Embryonic facial prominence (tissue), 1 donor: Measurements from ENCODE around the gene GNB3.
"Not testable (repeated sequence)": the region's sequence is repeated elsewhere in the genome, so short reads cannot be mapped to it uniquely, and the experiment has no call there.

Experiments
- DNase-seq: peaks from one replicate; pipeline ENCODE4 v3.0.0-alpha.2; 2016; ENCODE audit errors: extremely low spot score

The GNB3 gene

DNA sequence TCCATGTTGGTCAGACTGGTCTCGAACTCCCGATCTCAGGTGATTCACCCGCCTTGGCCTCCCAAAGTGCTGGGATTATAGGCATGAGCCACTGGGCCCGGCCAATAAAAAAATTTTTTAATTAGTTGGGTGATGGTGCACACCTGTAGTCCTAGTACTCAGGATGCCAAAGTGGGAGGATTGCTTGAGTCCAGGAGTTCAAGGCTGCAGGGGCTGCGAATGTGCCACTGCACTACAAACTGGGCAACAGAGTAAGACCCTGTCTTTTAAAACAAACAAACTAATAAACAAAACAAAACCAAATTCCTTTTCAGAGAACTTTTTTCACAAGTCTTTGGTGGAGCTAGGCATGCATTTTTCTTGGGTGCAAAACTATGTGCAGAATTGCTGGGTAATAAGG lies 42.5 kb downstream of the GNB3 start:
- DNase-seq = no peak

DNA sequence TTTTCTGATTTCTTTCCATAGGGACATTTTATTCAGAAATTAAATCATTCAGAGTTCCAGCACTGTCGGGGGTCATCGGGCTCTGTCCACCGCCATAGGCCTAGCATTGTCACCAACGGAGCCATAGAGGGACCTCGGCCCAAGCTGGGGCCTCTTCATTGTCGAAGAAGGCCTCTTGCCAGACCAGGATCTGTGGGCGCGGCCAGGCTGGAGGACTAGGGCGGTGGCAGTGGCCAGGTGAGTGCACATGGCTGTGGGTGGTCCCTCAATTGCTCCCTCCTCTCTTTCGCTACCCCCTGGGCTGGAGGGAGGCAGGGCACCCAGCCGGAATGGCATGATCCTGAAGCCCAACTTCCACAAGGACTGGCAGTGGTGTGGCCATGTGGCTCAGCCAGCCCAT lies 43.0 kb downstream of the GNB3 start:
- no peak for DNase-seq

DNA sequence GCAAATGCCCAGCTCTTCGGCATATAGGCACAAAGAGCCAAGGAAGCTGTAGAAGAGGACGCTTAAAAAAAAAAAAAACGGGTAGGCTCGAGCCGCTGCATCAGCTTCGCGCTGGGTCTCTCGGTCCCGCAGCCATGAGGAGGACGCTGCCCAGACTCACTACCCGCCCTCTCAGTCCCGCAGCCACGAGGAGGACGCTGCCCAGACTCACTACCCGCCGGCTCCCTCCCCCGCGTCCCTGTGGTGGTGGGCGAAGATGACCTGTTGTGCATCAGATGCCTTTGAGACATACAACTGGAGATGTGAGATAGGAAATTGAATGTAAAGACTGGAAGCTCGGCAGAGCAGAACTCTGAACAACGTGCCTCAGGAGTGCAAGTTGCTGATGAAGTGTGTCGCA lies 43.8 kb downstream of the GNB3 start:
- no peak for DNase-seq

DNA sequence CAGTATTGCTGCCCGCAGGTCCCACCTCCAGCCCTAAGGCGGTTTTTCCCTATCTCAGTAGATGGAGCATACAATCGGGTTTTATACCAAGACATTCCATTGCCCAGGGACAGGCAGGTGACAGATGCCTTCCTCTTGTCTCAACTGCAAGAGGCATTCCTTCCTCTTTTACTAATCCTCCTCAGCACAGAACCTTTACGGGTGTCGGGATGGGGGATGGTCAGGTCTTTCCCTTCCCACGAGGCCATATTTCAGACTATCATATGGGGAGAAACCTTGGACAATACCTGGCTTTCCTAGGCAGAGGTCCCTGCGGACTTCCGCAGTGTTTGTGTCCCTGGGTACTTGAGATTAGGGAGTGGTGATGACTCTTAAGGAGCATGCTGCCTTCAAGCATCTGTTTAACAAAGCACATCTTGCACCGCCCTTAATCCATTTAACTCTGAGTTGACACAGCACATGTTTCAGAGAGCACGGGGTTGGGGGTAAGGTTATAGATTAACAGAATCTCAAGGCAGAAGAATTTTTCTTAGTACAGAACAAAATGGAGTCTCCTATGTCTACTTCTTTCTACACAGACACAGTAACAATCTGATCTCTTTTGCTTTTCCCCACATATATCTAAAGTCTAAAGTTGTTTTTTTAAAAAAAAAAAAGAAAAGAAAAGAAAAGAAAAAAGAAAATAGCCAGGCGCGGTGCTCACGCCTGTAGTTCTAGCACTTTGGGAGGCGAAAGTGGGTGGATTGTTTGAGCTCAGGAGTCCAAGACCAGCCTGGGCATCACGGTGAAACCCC lies 45.7 kb downstream of the GNB3 start:
- not testable (repeated sequence) for DNase-seq

DNA sequence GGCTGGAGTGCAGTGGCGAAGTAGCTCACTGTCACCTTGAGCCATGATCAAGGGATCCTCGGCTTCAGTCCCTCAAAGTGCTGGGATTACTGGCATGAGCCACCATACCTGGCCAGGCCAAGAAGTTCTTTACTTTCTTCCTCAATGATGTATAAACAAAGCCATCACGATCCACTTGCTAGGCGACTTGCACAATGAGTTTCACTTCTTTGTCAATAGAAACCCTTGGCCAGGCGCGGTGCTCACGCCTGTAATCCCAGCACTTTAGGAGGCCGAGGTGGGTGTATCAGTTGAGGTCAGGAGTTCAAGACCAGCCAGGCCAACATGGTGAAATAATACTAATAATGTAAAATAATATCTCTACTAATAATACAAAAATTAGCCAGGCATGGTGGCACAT lies 46.7 kb downstream of the GNB3 start:
- DNase-seq = no peak

DNA sequence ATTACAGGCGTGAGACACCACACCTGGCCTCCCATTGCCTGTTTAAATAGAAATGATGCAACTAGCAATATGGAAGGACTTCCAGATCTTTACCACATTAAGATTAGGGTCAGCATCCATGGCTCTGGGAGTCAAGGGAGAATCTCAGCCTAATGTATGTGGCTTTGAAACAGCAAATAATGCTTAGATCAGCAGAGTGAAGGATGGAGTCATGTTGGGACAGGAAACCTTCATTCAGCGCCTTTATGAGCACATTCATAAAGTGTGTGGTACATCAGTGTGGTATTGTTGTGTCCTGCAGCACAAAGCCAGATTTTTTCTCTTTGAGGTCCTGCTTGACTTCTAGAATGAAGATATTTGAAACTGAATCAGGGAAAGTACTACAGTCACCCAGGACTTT lies 47.6 kb downstream of the GNB3 start:
- no peak for DNase-seq

DNA sequence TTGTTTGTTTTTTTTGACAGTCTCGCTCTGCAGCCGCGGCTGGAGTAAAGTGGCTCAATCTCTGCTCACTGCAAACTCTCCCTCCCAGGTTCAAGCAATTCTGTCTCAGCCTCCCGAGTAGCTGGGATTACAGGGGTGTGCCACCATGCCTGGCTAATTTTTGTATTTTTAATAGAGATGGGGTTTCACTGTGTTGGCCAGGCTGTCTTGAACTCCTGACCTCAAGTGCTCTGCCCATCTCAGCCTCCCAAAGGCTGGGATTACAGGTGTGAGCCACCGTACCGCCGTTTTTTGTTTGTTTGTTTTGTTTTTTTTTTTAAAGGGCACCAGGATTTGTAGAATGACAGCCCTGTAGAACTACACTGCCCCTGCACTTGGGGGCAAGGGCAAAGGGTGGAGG lies 48.1 kb downstream of the GNB3 start:
- DNase-seq = not testable (repeated sequence)

DNA sequence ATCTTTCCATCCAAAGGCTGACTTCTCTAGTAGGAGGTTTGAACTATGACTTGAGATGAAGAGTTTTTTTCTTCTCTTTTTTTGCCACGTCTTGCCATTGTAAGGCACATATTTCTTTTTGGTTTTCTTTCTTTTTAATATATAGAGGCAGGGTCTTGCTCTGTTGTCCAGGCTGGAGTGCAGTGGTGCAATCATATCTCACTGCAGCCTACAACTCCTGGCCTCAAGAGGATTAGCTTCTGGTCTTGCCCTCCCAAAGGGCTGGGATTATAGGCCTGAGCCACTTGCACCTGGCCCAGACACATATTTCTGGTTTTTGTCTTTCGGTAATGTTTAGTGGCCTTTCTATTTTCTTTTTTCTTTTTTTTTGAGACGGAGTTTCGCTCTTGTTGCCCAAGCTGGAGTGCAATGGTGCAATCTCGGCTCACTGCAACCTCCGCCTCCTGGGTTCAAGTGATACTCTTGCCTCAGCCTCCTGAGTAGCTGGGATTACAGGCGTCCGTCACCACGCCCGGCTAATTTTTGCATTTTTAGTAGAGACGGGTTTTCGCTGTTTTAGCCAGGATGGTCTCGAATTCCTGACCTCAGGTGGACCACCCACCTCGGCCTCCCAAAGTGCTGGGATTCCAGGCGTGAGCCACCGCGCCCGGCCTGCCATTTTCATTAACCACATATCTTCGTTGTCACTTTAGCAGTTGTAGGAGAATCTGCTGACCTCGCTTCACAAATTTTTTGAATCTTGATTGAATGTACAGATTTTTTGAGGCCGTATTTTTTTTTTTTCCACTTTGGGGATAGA lies 49.2 kb downstream of the GNB3 start:
- DNase-seq = not testable (repeated sequence)

DNA sequence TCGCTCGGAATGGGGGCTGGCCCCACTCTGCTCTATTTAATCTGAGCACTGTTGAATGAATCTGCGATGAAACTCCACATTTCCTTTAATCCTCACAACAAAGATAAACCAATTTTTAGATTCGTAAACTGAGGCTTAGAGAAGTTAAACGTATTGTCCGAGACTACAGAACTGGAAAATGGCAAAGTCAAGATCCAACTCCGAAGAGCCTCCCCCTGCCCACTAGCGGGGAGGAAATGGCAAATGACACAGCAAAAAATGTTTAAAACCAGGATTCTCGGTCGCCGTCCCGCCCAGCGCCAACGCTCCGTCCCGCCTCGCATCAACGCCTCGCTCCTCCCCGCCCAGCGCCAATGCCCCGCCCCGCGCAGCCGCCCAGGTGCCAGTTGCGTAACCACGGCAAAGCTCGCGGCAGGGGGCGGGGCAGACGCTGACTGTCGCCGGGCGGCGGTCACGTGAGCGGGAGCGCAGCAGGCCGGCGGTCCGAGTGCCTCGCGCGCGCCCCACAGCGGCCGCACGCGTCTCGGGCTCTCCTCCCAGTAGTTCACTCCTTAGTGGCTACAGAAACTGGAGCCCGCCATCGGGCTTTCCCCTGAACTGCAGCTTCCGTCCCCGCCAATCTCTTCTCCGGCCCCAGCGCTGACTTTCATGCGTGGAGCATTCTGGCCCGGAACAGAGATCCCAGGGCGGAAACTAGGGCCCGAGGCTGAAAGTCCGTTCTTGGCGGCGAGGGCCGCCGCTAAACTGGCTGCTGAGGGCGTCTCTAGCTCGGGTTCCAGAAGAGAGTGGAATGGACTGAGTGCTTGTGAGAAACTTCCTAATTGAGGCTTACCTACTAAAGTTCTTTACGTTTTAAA lies 50.3 kb downstream of the GNB3 start:
- peak; percentile 95 for DNase-seq

DNA sequence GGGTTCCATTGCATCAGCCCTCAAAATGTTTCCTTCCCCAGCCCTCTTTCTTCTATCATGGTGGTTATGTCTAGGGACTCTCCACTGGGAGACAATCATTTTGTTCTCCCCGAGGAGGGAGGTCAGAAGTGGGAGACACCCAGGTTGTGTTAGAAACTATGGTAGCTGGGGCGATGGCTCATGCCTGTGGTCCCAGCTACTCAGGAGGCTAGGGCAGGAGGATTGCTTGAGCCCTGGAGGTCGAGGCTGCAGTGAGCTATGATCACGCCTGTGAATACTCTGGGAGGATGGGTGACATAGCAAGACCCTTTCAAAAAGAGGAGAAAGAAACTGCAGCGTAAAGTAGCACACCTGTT lies 50.9 kb downstream of the GNB3 start:
- no peak for DNase-seq

DNA sequence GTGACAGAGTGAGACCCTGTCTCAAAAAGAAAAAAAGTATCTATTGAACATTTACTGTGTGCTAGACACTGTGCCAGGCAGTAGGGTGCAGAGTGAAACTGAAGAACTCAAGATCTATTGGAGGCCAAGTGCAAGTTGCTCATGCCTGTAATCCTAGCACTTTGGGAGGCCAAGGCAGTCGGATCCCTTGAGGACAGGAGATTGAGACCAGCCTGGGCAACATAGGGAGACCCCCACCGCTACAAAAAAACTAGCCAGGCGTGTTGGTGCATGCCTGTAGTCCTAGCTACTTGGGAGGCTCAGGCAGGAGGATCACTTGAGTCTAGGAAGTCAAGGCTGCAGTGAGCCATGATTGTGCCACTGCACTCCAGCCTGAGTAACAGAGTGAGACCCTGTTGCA lies 52.0 kb downstream of the GNB3 start:
- DNase-seq = not testable (repeated sequence)

DNA sequence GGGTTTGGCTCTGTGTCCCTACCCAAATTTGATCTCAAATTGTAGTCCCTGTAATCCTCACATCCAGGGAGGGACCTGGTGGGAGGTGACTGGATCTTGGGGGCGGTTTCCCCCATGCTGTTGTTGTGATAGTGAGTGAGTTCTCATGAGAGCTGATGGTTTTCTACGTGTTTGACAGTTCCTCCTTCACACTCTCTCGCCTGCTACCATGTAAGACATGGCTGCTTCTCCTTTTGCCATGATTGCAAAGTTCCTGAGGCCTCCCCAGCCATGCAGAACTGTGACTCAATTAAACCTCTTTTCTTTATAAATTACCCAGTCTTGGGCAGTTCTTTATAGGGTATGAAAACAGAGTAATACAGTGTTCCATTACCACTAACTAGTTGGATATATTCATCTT lies 53.6 kb downstream of the GNB3 start:
- no peak for DNase-seq
